SW 1271 (cell line): ENCODE data around the gene PLA2G10.
"Not testable (repeated sequence)": the region's sequence is repeated elsewhere in the genome, so short reads cannot be mapped to it uniquely, and the experiment has no call there.

Source experiments
- DNase-seq, 2 experiments: peaks; one replicate each; lab custom pipeline; 2025; lab: John Stamatoyannopoulos, UW

Gene PLA2G10

GRCh38 chr16:14694129-14694528 is at the start of gene PLA2G10:
Gene PLA2G10 (minus strand): TSS chr16:14694308. CDS start chr16:14694229, 79 bp downstream.
- DNase-seq: not testable (repeated sequence)

GRCh38 chr16:14742273-14743128 is 48.4 kb upstream of the PLA2G10 start, which contains the start of gene NPIPA2:
Gene NPIPA2 (plus strand): TSS chr16:14742533. CDS start chr16:14748066, 5,533 bp downstream.
- not testable (repeated sequence) for DNase-seq

DNA sequence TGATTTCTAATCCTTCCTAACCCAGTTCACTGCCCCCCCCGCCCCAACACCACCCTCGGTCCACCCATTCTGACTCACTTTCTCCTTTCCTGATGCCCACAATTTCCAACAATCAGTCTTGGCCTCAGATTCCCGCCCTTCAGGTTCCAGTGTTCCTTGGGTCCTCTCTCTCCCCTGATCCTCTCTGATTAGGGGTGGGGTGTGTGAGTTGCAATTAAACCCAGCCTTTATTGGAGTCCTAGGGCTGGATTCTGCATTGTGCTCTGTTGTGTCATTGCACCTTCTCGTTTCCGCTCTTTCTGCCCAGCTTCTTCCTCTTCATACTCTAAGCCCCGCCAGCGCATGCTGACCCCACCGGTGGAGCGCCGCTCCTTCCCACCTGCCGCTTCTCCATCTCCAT is 47.7 kb upstream of the PLA2G10 start:
- DNase-seq: not testable (repeated sequence)

DNA sequence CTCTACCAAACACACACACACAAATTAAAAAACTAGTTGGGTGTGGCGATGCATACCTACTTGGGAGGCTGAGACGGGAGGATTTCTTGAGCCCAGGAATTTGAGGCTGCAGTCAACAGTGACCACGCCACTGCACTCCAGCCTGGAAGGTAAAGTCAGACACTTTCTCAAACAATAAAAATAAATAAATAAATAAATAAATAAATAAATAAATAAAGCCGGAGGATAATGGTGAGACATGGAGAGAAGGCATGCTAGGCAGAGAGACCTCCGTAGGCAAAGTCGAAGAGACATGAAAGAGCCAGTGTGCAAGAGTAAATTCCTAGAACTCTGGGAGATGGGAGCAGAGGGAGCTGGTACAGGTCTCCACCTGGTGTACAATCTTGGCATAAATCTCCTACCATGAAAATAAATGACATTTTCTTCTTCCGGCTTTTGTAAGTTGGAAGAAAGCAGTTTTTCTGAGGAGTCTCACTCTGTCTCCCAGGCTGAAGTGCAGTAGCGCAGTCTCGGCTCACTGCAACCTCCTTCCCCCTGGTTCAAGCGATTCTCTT is 46.8 kb upstream of the PLA2G10 start:
- not testable (repeated sequence) for DNase-seq

GRCh38 chr16:14733233-14733632 is 39.1 kb upstream of the PLA2G10 start:
- DNase-seq: not testable (repeated sequence)

GRCh38 chr16:14703156-14704011 is 9.3 kb upstream of the PLA2G10 start, which contains the start of gene NPIPA3:
Gene NPIPA3 (plus strand): TSS chr16:14703411. CDS start chr16:14708944, 5,533 bp downstream.
- DNase-seq: not testable (repeated sequence)

- not testable (repeated sequence) for DNase-seq
Measured at GRCh38 chr16:14702672-14703071, 8.6 kb upstream of the PLA2G10 start.

DNA sequence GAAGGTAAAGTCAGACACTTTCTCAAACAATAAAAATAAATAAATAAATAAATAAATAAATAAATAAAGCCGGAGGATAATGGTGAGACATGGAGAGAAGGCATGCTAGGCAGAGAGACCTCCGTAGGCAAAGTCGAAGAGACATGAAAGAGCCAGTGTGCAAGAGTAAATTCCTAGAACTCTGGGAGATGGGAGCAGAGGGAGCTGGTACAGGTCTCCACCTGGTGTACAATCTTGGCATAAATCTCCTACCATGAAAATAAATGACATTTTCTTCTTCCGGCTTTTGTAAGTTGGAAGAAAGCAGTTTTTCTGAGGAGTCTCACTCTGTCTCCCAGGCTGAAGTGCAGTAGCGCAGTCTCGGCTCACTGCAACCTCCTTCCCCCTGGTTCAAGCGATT is 7.8 kb upstream of the PLA2G10 start:
- DNase-seq: not testable (repeated sequence)

DNA sequence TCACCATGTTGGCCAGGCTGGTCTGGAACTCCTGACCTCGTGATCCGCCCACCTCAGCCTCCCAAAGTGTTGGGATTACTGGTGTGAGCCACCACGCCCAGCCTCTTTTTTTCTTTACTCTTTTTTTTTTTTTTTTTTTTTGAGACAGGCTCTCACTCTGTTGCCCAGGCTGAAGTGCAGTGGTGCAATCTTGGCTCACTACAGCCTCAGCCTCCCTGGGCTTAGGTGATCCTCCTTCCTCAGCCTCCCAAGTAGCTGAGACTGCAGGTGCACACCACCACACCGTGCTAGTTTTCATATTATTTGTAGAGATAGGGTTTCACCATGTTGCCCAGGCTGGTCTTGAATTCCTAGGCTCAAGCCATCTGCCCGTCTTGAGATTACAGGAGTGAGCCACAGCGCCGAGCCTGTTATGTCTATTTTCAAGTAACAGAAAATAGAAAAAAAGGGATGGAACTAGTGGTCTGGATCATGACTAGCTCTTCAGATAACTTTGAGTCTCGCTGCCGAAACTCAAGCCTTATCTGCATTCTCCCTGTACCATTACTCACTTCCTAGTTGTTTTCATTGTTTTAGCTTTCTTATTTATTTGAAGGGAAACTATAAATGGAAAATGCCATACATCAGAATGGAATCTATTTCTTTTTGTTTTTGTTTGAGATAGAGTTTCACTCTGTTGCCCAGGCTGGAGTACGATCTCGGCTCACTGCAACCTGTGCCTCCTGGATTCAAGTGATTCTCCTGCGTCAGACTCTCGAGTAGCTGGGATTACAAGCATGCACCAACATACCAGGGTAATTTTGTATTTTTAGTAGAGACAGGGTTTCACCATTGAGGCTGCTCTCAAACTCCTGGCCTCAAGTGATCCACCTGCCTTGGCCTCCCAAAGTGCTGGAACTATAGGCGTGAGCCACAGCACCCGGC is 8.0 kb downstream of the PLA2G10 start:
- not testable (repeated sequence) for DNase-seq

- DNase-seq: no peak
Measured at GRCh38 chr16:14682121-14682520, 12.0 kb downstream of the PLA2G10 start.

DNA sequence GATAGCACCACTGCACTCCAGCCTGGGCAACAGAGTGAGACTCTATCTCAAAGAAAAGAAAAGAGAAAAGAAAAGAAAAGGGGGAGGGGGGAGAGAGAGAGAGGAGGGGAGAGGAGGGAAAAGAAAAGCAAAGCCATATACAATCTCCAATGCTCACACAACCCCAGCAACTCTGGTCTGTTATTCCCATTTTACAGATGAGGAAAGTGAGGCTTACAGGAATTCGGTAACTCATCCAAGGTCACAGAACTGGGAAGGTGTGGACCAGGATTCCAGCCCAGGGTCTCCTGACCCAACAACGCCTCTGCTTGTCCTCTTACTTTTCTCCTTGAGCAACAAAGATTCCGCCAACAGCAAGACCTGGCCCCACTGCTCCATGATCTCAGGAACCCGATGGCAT is 13.0 kb downstream of the PLA2G10 start:
- DNase-seq: no peak

DNA sequence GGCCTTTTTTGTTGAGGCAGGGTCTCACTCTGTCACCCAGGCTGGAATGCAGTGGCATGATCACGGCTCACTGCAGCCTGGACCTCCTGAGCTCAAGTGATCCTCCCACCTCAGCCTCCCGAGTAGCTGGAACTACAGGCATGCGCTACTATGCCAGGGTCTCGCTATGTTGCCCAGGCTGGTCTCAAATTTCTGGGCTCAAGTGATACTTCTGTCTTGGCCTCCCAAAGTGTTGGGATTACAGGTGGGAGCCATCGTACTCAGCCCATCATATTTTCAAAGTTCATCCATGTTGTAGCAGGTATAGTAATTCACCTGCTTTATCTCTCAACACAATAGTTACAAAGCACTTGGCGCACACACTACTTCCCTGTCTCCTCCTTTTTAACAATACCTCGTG is 13.7 kb downstream of the PLA2G10 start:
- DNase-seq: not testable (repeated sequence)

GRCh38 chr16:14678748-14679497 is 15.2 kb downstream of the PLA2G10 start:
- no peak for DNase-seq

DNA sequence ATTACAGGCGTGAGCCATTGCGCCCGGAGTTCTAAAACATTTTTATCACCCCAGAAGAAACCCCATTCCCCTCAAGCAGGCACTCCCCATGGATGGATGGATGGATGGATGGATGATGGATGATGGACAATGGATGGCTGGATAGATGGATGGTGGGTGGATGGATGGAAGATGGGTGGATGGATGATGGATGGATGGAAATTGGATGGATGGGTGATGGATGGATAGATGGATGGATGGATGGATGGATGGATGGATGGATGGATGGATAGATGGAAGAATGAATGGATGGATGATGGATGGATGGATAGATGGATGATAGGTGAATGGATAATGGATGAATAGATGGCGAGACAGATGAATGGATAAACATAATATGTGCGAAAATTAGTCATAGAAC is 16.5 kb downstream of the PLA2G10 start:
- DNase-seq: no peak

DNA sequence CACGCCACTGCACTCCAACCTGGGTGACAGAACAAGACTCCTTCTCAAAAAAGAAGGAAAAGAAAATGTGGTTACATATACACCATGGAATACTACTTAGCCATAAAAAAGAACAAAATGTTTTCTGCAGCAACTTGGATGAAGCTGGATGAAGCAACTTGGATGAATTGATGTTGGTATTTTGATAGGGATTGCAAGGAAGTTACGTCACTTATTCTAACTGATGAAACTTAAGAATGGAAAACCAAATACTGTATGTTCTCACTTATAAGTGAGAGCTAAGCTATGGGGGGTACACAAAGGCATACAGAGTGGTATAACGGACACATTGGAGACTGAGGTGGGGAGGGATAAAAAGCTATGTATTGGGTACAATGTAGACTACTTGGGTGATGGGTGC is 17.5 kb downstream of the PLA2G10 start:
- no peak for DNase-seq

GRCh38 chr16:14672403-14672971 is 21.6 kb downstream of the PLA2G10 start:
- no peak for DNase-seq

DNA sequence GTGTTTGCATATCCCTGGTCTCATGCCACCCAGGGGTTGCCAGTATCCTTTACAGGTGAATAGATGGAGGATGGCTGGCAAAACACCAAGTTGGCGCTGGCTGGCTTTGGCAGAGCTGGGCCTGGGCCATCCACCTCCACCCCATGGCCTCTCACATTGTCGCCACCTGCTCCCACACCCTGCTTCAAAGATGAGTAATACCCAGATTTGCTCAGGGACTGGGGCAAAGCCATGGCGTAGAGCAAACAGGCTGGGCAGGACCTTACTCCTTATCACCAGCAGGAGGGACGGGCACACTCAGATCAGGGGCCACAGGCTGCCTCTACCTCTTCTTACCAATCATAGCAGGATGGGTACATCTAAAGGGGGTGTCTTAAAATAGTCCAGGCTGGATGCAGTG is 24.3 kb downstream of the PLA2G10 start:
- DNase-seq: no peak

DNA sequence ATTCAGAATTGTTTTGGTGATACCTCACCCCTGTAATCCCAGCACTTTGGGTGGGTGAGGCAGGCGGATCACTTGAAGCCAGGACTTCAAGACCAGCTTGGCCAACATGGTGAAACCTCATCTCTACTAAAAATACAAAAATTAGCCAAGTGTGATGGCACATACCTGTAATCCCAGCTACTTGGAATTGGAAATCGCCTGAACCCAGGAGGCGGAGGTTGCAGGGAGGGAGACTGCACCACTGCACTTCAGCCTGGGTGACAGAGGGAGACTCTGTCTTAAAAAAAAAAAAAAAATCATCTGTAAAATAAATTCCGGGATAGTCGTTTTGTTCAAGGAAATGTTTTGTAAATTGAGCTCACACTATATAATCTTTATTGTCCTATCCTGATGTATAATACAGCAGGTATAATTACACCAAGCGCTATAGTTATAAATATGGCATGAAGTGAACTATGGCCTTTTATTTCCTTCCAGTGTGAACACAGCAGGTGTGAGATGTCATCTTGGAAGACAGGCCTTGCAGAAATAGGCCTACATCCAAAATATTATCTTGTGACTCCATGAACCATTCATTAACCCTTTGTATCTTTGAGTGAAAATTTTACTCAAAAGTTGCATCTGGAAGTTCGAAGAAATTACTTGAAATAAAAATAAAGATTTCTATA is 25.4 kb downstream of the PLA2G10 start:
- no peak for DNase-seq
